ENCODE data around the gene PRKX. TPM values are rescaled to one million over a fixed set of nuclear protein-coding genes. Genes with fewer than 3 reads are reported as not detected.
"Not testable (repeated sequence)": the region's sequence is repeated elsewhere in the genome, so short reads cannot be mapped to it uniquely, and the experiment has no call there.

PRKX gene
- total RNA-seq = 7.1 and 14.7 TPM in 2 replicates

- DNase-seq (ENCODE audit: low read depth) = peak; percentile 45
- peak within 1 kb of the TSS; percentile 66 for H3K4me3 ChIP-seq (ENCODE audit: low read depth, low read length)
- no peak for TF ChIP-seq CTCF (IDR thresholded peaks at IDR 0.05; ENCODE audit: insufficient read depth, low read depth, low read length)
These were observed at the start of gene PRKX for GRCh38 chrX:3713225-3713936. Gene PRKX, minus strand, starts transcription at chrX:3713649. Its CDS starts 396 bp downstream, at chrX:3713253.

DNA sequence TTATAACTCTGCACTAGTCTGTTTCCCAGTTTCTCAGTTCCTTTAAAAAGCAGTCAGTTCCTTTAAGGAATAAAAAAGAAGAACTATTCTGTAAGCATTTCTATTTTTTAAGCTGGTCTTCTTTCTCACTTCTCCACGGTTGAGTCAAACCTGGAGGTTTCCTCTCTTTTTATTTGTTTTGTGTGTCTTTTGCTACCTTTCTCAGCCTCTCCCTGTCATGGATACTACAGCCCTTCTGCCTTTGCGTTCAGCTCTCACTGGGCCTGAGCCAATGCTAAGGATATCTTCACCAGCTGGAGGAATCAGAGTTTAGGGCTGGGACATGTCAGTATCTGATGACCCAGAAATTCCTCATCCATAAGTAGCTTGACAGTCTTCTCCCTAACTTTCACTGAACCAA, 49.7 kb upstream of the PRKX start:
- H3K4me3 ChIP-seq (ENCODE audit: low read depth, low read length) = no peak overlapping the region
- TF ChIP-seq CTCF (IDR thresholded peaks at IDR 0.05; ENCODE audit: insufficient read depth, low read depth, low read length) = no peak
- DNase-seq (ENCODE audit: low read depth) = no peak

DNA sequence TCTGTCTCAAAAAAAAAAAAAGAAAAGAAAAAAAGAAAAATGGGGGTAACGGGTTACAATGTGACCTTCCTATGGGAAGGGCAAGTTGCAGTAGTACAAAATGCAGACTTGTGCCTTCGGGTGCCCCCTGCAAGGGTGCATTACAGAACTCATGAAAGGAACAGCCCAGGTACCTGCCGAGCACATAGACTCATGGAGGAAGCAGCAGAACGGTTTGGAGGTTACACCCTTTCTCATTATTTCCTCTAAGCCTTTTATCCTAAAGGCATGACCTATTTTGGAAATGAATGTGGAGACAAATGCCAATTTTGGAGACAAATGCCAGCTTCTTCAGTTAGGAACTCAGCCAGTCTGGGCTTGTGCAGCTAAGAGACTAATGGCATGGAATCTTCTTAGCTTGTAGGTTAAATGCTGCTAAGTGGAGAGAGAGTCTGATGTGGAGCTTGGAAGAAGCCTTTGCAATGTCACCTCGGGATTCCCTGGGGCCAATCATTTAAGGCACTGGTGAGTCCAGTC, 44.1 kb upstream of the PRKX start:
- no peak for DNase-seq (ENCODE audit: low read depth)
- no peak overlapping the region for H3K4me3 ChIP-seq (ENCODE audit: low read depth, low read length)
- TF ChIP-seq CTCF (IDR thresholded peaks at IDR 0.05; ENCODE audit: insufficient read depth, low read depth, low read length) = no peak

DNA sequence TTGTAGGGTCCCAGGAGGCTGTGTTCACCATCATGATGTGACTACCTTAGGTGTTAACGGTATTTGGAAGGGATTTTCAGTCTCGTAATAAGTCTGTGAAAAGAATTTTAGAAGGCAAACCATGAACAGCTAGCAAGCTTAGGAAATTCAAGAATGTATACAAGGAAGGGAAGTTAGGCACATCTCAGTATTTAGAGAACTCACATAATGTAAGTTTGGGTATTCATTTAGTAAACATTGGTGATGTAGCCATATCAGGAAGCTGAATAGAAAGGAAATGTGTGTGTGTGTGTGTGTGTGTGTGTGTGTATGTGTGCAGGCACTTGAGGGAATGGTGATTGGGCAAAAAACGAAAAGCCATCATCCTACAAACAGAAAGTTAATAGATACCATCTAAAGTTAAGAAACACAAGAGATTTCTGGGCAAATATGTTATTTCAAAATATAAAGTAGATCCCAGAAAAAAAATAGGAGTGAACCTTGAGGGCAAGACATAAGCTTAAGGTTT, 34.7 kb upstream of the PRKX start:
- no peak for TF ChIP-seq CTCF (IDR thresholded peaks at IDR 0.05; ENCODE audit: insufficient read depth, low read depth, low read length)
- peak; percentile 20 for DNase-seq (ENCODE audit: low read depth)
- H3K4me3 ChIP-seq (ENCODE audit: low read depth, low read length) = no peak overlapping the region

DNA sequence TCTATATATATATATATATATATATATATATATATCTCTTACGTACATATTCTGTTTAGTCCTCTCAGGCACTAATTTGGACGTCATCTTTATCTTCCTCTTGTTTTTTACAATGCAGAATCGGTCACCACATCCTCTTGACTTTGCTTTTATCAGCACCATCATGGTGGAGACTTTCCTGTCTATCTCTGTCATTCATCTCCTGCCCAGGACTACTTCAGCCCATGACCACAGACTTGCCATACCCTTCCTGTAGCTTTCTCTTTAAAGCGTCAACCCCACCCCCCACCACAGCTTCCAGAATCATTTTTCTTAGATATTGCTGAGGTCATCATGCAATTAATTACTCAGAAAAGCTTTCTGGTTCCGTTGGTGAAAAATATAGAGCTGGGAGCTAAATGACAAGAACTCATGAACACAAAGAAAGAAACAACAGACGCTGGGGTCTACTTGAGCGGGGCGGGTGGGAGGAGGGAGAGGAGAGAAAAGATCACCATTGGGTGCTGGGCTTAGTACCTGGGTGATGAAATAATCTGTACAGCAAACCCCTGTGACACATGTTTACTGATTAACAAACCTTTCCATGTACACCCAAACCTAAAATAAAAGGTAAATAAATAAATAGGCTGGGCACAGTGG, 30.5 kb upstream of the PRKX start:
- DNase-seq (ENCODE audit: low read depth) = no peak
- TF ChIP-seq CTCF (IDR thresholded peaks at IDR 0.05; ENCODE audit: insufficient read depth, low read depth, low read length) = no peak
- H3K4me3 ChIP-seq (ENCODE audit: low read depth, low read length) = no peak overlapping the region

GRCh38 chrX:3740946-3741345, 27.5 kb upstream of the PRKX start:
- not testable (repeated sequence) for DNase-seq (ENCODE audit: low read depth)

DNA sequence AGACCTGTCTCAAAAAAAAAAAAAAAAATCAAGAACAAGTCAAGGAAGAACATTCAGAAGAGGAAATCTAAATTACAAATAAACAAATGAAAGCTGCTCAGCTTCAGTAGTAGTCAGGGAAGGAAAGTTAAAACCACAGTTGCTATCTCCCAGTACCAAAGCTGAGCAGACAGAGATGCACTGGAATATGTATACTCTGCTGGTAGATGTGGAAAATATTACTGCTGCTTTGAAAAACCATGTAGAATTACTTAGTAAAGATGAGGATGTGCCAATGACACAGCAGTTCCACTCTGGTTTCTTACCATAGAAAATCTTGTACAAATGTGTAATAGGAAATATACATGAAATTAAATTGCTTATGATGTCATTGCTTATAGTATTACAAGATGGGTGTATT, 25.1 kb upstream of the PRKX start:
- TF ChIP-seq CTCF (IDR thresholded peaks at IDR 0.05; ENCODE audit: insufficient read depth, low read depth, low read length) = no peak
- DNase-seq (ENCODE audit: low read depth) = no peak
- H3K4me3 ChIP-seq (ENCODE audit: low read depth, low read length) = no peak overlapping the region

More at GRCh38 chrX:3740946-3741345, 27.5 kb upstream of the PRKX start:
- H3K4me3 ChIP-seq (ENCODE audit: low read depth, low read length) = not testable (repeated sequence)

- H3K4me3 ChIP-seq (ENCODE audit: low read depth, low read length); DNase-seq (ENCODE audit: low read depth): not testable (repeated sequence)
These were observed 23.1 kb upstream of the PRKX start for GRCh38 chrX:3736536-3736935.

- H3K4me3 ChIP-seq (ENCODE audit: low read depth, low read length); DNase-seq (ENCODE audit: low read depth): not testable (repeated sequence)
These were observed 22.4 kb upstream of the PRKX start for GRCh38 chrX:3735891-3736290.

DNA sequence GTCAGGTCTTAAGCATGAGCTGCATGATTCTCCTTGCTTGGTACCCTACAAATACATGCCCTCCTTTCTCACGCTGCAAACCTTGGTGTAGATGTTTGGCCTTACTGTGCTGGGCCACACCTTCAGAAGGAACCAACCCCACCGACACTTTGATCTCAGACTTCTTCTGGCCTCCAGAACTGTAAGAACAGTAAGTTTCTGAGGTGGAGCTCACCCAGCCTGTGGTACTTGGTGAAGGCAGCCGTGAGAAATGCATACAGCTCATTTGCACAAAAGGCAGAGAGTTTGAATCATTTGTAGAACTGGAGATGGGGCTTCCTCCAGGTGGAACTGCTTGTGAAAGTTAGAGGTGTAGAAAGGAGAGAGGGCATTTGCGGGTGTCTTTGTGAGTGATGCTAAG, 21.0 kb upstream of the PRKX start:
- not testable (repeated sequence) for H3K4me3 ChIP-seq (ENCODE audit: low read depth, low read length); DNase-seq (ENCODE audit: low read depth)

Data from fibroblast of villous mesenchyme (primary cell).